Measurements from ENCODE around the gene PRSS48. TPM values are rescaled to one million over a fixed set of nuclear protein-coding genes. Genes with fewer than 3 reads are reported as not detected.

PRSS48 gene
- total RNA-seq, 4 donors from 2014 or later, result not detected

GRCh38 chr4:151292038-151292437 is 15.1 kb downstream of the PRSS48 start:
- Histone ChIP-seq H3K4me3 (no peak overlapping the region), H3K36me3 (no peaks in the 10 kb centered on the region), H3K27me3 (no peaks in the 10 kb centered on the region), H3K9me3 (no peaks in the 10 kb centered on the region), H3K27ac (no peak overlapping the region), H3K4me1 (no peaks in the 10 kb centered on the region)
- TF ChIP-seq, protein P1, sequence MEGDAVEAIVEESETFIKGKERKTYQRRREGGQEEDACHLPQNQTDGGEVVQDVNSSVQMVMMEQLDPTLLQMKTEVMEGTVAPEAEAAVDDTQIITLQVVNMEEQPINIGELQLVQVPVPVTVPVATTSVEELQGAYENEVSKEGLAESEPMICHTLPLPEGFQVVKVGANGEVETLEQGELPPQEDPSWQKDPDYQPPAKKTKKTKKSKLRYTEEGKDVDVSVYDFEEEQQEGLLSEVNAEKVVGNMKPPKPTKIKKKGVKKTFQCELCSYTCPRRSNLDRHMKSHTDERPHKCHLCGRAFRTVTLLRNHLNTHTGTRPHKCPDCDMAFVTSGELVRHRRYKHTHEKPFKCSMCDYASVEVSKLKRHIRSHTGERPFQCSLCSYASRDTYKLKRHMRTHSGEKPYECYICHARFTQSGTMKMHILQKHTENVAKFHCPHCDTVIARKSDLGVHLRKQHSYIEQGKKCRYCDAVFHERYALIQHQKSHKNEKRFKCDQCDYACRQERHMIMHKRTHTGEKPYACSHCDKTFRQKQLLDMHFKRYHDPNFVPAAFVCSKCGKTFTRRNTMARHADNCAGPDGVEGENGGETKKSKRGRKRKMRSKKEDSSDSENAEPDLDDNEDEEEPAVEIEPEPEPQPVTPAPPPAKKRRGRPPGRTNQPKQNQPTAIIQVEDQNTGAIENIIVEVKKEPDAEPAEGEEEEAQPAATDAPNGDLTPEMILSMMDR (IDR thresholded peaks at IDR 0.05), result no peak
- no peak for TF ChIP-seq POLR2A (IDR thresholded peaks at IDR 0.05)
- DNase-seq, result no peak
- intact Hi-C loops (cut with DNase I; ENCODE audit: low total_unique reads), result no loop called here

DNA sequence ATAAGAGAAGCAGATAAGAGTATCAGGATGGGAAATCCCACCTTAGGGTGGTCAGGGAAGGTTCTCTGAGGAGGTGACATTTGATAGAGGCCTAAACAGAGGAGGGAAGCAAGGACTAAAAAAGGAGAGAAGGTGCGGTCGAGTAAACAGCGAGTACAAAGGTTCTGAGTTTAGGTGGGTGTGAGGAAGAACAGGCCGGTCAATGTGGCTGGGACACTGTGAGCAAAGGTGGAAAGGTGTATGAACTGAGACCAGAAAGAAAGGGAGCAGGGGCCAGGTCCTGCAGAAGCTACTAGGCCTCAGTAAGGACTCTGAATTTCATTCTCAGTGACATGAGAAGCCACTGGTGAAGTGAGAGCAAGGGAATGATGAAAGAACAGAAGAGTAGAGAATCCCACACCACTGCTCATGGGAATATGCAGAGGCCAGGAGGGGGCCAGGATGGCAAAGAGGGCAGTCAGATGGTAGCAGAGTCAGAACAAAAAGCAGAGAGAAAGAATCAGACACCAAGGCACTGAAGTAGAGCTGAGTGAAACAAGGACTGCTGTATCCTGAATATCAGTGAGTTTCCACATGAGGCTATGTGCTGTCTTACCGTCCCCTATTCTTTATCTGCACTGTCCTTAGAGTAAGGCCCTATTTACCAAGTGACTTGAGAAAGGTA is 18.0 kb downstream of the PRSS48 start:
- H3K36me3 ChIP-seq, result no peaks in the 10 kb centered on the region
- intact Hi-C loops (cut with DNase I; ENCODE audit: low total_unique reads), result no loop called here
- no peak overlapping the region for H3K4me3 ChIP-seq
- H3K27me3 ChIP-seq, result no peaks in the 10 kb centered on the region
- H3K4me1 ChIP-seq, result no peaks in the 10 kb centered on the region
- TF ChIP-seq, protein P1 (IDR thresholded peaks at IDR 0.05), result no peak
- no peak overlapping the region for H3K27ac ChIP-seq
- H3K9me3 ChIP-seq, result no peaks in the 10 kb centered on the region
- DNase-seq, result no peak

- Histone ChIP-seq H3K4me3 (no peak overlapping the region), H3K9me3 (no peaks in the 10 kb centered on the region), H3K4me1 (no peaks in the 10 kb centered on the region), H3K27ac (no peak overlapping the region), H3K27me3 (no peaks in the 10 kb centered on the region), H3K36me3 (no peaks in the 10 kb centered on the region)
- TF ChIP-seq, protein P1 (IDR thresholded peaks at IDR 0.05), result no peak
- no peak for TF ChIP-seq POLR2A (IDR thresholded peaks at IDR 0.05)
- intact Hi-C loops (cut with DNase I; ENCODE audit: low total_unique reads), result no loop called here
- DNase-seq, result no peak
Observed at GRCh38 chr4:151296227-151296626, 19.3 kb downstream of the PRSS48 start.

DNA sequence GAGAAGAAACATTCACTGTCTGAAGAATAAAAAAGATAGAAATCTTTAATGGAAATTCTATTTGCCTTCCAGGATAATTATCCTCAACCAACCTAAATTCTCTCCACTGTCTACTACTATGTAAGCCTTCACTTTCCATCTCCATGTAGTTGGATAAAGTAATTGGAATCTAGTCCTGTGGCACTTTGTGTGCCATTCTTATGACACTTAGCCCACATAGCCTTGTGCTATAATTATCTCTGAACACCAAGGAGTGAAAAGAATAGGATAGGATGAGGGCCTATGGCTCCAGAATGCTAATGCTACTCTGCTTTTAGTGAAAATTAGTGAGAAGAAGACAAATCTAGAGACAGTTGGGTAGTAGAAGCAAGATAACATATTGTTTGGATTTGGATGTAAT is 20.2 kb downstream of the PRSS48 start:
- no peaks in the 10 kb centered on the region for H3K36me3 ChIP-seq
- DNase-seq, result no peak
- H3K9me3 ChIP-seq, result no peaks in the 10 kb centered on the region
- intact Hi-C loops (cut with DNase I; ENCODE audit: low total_unique reads), result no loop called here
- no peak overlapping the region for H3K27ac ChIP-seq
- H3K4me3 ChIP-seq, result no peak overlapping the region
- H3K4me1 ChIP-seq, result no peaks in the 10 kb centered on the region
- TF ChIP-seq, protein P1 (IDR thresholded peaks at IDR 0.05), result no peak
- TF ChIP-seq POLR2A (IDR thresholded peaks at IDR 0.05), result no peak
- no peaks in the 10 kb centered on the region for H3K27me3 ChIP-seq

DNA sequence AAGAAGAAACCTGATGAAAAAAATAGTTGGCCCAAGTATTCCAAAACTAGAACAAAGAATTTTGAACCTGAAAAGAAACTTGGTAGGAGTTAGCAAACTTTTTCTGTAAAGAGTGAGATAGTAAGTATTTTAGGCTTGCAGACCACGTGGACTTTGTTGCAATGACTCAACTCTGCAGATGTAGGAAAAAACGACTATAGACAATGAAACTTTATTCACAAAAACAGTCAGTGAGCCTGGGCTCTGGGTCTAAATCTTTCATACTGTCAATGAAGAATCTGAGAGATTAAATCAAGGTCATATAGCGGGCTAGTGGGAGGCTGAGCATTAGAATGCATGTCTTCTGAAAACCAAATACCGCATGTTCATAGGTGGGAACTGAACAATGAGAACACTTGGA is 25.5 kb downstream of the PRSS48 start:
- Histone ChIP-seq H3K4me1 (peaks cover 0 to 7% of the 10 kb centered on the region in 2 donors), H3K36me3 (no peaks in the 10 kb centered on the region), H3K27me3 (no peaks in the 10 kb centered on the region), H3K9me3 (no peaks in the 10 kb centered on the region), H3K27ac (no peak overlapping the region), H3K4me3 (no peak overlapping the region)
- intact Hi-C loops (cut with DNase I; ENCODE audit: low total_unique reads), result no loop called here
- DNase-seq, result no peak
- TF ChIP-seq, protein P1 (IDR thresholded peaks at IDR 0.05), result no peak
- TF ChIP-seq POLR2A (IDR thresholded peaks at IDR 0.05), result no peak

Data from uterus (tissue), 4 donors.